HT1080 (cell line): Measurements from ENCODE around the gene CAPN6. TPM values are rescaled to one million over a fixed set of nuclear protein-coding genes. Genes with fewer than 3 reads are reported as not detected.

Experiments
- DNase-seq: peaks from one replicate; pipeline ENCODE4 v3.0.0-alpha.2; 2015; ENCODE audit warnings: low read depth
- total RNA-seq: library from RNA; depleted of rRNA; stranded (reverse); fragments of >200 nt; shearing (Covaris generic); gene quantifications from 2 replicates; pipeline ENCODE4 v1.2.3, GENCODE V29; 2014; rRNA removed

Gene CAPN6
- total RNA-seq, 1 experiment from 2014 or later, result not detected

GRCh38 chrX:111200327-111200726 is 70.0 kb downstream of the CAPN6 start:
- DNase-seq, result no peak

- DNase-seq, result no peak
Observed at GRCh38 chrX:111199505-111199904, 70.8 kb downstream of the CAPN6 start.

Other genes starting within 250 kb of the CAPN6 start
- gene PAK3, start 174.3 kb downstream of the CAPN6 start, total RNA-seq, result 0.03 TPM in 1 of 2 replicates, not detected in the other
- not detected in 2 replicates for gene DCX, start 141.7 kb upstream of the CAPN6 start, total RNA-seq
- gene SERTM2, start 241.2 kb upstream of the CAPN6 start, total RNA-seq, result 0.20 TPM in 1 of 2 replicates, not detected in the other